Glomerular visceral epithelial cell (primary cell): Measurements from ENCODE around the gene SLC4A8.
"Not testable (repeated sequence)": the region's sequence is repeated elsewhere in the genome, so short reads cannot be mapped to it uniquely, and the experiment has no call there.

ENCODE experiments used
- DNase-seq: peaks from one replicate; pipeline ENCODE4 v3.0.0-alpha.2; 2016; ENCODE audit errors: extremely low spot score

SLC4A8 gene

DNA sequence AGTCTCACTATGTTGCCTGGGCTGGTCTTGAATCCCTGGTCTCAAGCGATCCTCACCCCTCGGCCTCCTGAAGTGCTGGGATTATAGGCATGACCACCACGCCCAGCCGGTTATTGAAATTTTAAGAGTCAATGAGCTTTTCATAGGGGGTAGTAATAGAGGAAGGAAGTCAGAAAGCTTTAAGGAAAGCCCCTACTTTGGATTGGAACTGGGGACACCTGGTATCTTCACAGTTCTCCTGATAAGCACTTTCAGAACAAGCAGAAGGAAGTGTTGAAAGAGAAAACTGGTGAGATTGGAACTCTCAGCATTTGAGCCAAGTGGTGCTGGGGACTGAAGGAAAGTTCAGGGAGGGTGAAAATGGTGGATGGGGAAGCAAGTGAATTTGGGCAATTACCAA lies 5.1 kb downstream of the SLC4A8 start:
- no peak for DNase-seq

DNA sequence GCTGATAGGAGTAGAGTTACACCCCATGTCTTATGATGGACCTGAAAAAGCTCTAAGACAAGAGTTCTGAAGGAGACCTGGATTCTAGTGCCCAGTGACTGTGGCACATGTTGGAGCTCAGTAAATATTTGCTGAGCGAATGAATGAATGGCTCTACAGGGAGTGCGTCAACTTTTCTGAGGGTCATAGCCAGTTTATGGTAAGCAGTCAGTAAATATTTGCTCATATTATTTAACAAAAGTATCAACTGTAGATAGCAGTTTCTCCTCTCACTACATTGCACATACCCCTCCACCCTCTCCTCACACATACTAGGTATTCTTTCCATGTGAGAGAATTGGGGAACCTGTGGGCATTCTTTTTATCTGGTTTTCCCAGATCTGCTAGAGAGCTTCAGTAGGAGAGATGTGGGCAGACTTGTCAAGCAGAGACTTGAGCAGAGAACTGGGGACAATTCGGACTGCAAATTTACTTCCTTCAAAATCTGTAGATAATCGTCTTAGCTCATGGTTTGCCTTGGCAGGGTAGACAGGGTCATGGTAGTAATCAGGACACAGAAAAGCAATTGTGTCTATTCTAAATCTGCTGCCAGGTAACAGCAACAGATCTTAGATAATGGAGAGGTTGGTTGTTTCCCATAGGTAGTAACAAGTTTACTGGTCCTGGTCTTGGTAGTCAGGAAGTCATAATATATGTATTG lies 5.7 kb downstream of the SLC4A8 start:
- DNase-seq: no peak

DNA sequence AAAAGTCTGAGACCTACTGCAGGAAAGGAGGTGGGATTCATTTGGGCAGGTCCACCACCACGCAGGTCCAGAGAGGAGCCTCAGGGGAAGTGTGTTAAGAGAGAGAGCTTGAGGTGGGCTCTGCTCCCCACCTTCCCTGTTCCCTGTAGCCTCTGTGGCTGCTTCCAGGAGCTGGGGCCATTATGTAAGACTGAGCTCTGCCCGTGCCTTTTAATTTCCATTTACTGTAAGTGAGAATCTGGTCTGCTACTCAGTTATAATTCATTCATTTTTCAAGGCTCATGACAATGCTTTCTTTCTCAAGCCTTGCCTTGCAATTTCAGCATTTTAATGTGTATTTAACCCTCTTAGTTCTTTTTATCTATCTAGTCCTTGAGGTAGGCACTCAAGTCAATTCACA lies 8.3 kb downstream of the SLC4A8 start:
- DNase-seq: no peak

DNA sequence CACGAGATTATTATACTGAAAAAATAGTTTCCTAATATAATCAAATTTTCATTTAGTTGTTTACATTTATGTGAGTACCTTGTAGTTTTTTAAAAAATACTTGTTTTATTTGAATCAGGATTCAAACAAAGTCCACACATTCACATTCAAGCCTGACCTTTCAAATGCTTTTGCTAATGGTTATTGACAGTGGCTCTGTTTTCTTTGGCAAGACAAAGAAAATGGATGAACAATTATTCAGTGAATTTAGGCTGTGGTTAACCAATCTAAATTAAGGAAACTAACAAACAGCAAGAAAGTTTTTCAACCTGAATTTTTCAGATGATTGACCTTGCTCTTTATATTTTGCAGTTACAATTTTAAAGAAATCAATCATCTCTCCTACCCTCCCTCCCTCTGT lies 9.7 kb downstream of the SLC4A8 start:
- DNase-seq: no peak

GRCh38 chr12:51437431-51437830 lies 12.8 kb downstream of the SLC4A8 start:
- DNase-seq: no peak

- DNase-seq: no peak
Observed at GRCh38 chr12:51439330-51439729, 14.7 kb downstream of the SLC4A8 start.

GRCh38 chr12:51441583-51441982 lies 17.0 kb downstream of the SLC4A8 start:
- DNase-seq: no peak

GRCh38 chr12:51442324-51442723 lies 17.7 kb downstream of the SLC4A8 start:
- no peak for DNase-seq

DNA sequence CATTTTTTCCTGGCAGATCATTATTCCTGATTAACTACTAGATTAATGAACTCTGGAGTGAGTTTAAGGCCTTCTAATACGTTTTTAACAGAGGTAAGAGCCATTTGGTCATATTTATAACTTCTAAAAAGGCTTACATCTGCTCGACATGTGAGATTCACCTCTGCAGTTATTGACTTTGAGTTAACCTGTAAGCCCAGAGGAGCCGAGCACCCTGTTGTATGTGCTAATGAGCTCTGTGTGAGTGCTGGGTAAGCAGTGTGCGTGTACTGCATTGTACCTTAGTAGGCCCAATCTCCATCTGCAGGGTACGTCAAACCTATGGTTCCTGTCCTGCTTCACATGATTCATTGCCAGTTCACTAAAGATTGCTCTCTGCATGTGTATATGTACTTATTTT lies 18.9 kb downstream of the SLC4A8 start:
- DNase-seq: no peak

DNA sequence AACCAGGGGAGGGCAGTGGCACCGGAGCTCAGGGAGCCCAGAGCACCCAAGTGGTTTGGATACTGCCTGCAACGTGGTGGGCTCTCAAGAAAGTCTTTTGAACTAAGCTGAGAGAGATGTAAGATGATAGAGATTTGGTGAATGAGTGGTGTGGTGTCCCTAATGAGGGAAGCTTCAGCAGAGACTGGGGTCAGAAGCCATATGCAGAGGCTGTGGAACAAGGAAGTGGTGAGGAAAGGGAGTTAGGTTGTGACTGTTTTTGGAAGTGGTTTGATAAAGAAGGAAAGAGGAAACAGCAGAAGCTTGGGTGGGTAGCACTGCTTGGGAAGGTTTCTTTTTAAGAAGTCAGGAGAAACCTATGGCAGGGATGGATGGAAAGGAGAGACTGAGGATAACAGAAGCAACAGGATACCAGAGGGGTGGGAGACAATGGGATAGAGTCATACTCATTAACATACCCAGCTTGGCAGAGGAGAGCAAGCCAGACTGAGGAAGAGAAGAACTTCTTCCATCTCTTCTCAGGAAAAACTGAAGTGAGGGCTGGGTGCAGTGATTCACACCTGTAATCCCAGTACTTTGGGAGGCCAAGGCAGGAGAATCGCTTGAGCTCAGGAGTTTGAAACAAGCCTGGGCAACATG lies 24.1 kb downstream of the SLC4A8 start:
- DNase-seq: no peak

DNA sequence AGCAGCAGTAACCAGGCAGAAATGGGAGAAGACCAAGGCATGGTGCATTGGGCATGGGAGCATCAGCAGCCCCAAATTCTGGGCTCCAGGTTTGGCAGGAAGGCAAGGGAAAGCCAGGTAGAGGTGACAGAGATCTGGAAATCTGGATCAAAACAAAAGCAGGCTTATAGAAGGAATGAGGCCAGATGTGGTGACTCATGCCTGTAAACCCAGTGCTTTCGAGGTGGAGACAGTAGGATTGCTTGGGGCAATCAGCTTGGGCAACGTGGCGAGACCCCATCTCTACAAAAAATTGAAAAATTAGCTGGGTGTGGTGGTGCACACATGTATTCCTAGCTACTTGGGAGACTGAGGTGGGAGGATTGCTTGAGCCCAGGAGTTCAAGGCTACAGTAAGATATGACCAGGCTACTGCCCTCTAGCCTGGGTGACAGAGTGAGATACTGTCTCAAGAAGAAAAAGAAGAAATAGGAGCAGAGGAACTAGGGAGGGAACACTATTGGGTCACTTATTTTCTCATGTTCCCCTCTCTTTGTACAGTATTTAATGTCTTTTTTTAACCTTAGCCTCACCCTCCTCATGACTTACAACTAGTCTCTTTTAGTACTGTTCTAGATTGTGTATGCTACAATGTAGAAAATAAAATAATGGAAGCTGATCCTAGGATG lies 25.1 kb downstream of the SLC4A8 start:
- no peak for DNase-seq

GRCh38 chr12:51450333-51450732 lies 25.7 kb downstream of the SLC4A8 start:
- no peak for DNase-seq

DNA sequence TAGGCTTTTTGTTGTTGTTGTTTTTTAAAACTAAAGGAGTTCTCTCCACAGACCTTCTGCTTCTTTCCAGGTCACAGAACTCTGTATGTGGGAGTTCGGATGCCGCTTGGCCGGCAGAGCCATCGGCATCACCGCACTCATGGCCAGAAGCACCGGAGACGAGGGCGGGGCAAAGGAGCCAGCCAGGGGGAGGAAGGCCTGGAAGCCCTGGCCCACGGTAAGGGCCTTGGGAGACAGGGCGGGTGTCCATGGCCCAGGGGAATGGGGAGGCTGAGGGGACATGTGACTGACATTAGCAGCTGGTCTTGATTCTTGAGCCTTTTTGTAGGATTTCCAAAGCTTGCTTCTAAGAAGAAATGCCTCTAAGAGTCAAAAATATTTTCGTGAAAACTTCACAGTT lies 26.2 kb downstream of the SLC4A8 start:
- no peak for DNase-seq

DNA sequence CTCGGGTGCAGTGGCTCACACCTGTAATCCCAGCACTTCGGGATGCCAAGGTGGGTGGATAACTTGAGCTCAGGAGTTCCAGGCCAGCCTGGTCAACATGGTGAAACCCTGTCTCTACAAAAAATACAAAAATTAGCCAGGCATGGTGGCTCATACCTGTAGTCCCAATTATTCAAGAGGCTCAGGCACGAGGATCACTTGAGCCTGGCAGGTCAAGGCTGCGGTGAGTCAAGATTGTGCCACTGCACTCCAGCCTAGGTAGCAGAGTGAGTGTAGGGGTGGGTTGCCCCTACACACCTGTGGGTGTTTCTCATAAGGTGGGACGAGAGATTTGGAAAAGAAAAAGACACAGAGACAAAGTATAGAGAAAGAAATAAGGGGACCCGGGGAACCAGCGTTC lies 29.4 kb downstream of the SLC4A8 start:
- not testable (repeated sequence) for DNase-seq

- not testable (repeated sequence) for DNase-seq
Observed at GRCh38 chr12:51455050-51455449, 30.4 kb downstream of the SLC4A8 start.

DNA sequence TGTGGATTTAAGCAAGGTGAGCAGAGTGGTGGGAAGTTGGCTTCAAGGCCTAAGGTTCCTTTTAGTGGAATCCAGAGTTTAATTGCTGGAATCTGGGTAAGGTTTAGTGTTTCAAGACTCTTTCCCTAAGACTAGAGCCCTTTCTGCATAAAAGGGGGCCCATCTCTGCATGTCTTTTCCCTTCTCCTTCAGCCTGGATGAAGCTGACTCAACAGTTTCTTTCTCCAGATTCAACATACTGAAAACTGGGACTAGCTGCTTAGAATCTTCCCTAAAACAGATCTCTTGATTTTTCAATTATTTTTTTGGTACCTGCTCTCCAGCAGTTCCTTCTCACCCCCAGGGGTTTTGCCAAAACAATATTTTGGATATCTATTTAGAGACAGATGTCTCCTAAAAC lies 34.0 kb downstream of the SLC4A8 start:
- no peak for DNase-seq

GRCh38 chr12:51460519-51460918 lies 35.9 kb downstream of the SLC4A8 start:
- no peak for DNase-seq

- no peak for DNase-seq
Observed at GRCh38 chr12:51465491-51465890, 40.9 kb downstream of the SLC4A8 start.

- DNase-seq: no peak
Observed at GRCh38 chr12:51470116-51470515, 45.5 kb downstream of the SLC4A8 start.

DNA sequence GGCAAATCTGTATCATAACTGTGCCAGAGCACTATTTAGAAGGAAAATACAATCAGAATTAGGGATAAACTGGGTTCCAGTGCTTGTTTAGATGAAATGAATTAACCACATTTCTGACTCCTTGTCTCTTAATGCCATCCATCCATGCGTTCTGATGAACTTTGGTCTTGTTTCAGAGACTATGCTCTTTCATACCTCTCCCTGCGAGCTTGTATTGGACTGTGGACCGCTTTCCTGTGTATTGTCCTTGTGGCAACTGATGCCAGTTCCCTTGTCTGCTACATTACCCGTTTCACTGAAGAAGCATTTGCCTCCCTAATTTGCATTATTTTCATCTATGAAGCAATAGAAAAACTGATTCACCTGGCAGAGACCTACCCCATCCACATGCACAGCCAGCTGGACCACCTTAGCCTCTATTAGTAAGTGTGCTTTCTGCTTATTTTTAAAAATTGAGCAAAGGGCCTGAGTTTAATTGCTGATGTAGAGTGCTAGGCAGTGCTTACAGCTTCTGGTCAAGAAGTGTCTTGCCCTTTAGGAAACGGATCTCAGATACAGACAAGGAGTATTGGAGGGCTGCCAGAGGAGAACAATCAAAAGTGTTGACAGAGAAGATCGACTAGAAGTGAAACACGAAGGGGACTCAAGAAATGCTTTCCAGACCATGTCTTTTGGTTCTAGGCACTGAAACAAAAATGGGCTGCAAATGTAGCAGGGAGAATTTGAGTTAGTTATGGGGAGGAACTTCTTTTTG lies 46.7 kb downstream of the SLC4A8 start:
- no peak for DNase-seq

DNA sequence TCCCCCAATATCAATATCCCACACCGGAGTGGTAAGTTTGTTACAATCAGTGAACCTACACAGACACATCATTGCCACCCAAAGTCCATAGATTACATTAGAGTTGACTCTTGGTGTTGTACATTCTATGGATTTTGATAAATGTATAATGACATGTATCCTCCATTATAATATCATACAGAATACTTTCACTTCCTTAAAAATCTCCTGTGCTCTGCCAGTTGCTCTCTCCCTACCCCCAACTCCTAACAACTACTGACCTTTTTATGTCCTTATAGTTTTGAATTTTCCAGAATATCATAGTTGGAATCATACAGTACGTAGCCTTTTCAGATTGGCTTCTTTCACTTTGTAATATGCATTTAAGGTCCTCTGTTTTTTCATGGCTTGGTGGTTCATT lies 48.4 kb downstream of the SLC4A8 start:
- no peak for DNase-seq

DNA sequence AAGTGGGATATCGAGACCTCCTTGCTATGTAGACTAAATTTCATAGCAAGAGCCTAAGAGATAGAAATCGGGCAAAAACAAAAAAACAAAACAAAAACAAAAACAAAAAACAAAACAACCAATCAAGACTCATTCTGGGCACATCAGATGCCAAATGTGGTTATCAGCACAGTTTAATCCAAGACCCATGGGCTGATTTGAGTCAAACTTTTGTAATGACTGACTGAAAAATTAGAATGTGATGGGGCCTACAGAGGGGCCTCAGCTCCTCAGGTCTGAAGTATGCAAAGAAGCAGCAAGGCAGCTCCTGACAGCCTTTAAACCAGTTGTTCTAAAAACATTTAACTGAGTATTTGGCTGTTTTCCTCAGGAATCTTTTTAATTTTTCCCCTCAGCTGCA lies 49.3 kb downstream of the SLC4A8 start:
- DNase-seq: no peak

GRCh38 chr12:51475543-51475942 lies 50.9 kb downstream of the SLC4A8 start:
- DNase-seq: no peak
